MCF 10A (cell line): ENCODE measurements around the gene LGALS3. TPM values are rescaled to one million over a fixed set of nuclear protein-coding genes. Genes with fewer than 3 reads are reported as not detected.

ENCODE experiments used
- BruUV-seq: library from RNA; stranded (reverse); fragments of 400-500 nt; replicated peaks from 2 replicates; lab custom pipeline; 2021; lab: Mats Ljungman, UMichigan
- CTCF ChIA-PET: fragments of 300-600 bp; sonication (Branson Sonifier 250); formaldehyde crosslinking; extraction: SDS; loops from one replicate; lab custom pipeline; 2021; ENCODE audit warnings: antibody characterized with exemption, inconsistent platforms; lab: Yijun Ruan, JAX
- POLR2A ChIA-PET: fragments of 300-600, 350-650 bp; sonication (Branson Sonifier 250); formaldehyde crosslinking; extraction: SDS; loops from one replicate; lab custom pipeline; 2020; ENCODE audit warnings: antibody characterized with exemption, inconsistent platforms; lab: Yijun Ruan, JAX
- DNase-seq: peaks from one replicate; pipeline ENCODE4 v3.0.0-alpha.2; 2018; ENCODE audit not compliant: unreplicated experiment
- H3K27ac Mint-ChIP-seq: one replicate; pipeline ENCODE4 v1.8.0; 2022; ENCODE audit warnings: mild to moderate bottlenecking, low read depth, mixed read lengths; ENCODE audit not compliant: unreplicated experiment
- H3K27me3 Mint-ChIP-seq: one replicate; pipeline ENCODE4 v1.8.0; 2022; ENCODE audit warnings: mixed read lengths; ENCODE audit not compliant: insufficient read depth, unreplicated experiment
- H3K36me3 Mint-ChIP-seq: one replicate; pipeline ENCODE4 v1.8.0; 2022; ENCODE audit warnings: mild to moderate bottlenecking, moderate library complexity, mixed read lengths; ENCODE audit not compliant: insufficient read depth, unreplicated experiment
- H3K4me1 Mint-ChIP-seq: one replicate; pipeline ENCODE4 v1.8.0; 2022; ENCODE audit warnings: mixed read lengths; ENCODE audit not compliant: insufficient read depth, unreplicated experiment
- H3K4me3 Mint-ChIP-seq: one replicate; pipeline ENCODE4 v1.8.0; 2022; ENCODE audit warnings: mild to moderate bottlenecking, moderate library complexity, mixed read lengths; ENCODE audit not compliant: unreplicated experiment
- H3K9me3 Mint-ChIP-seq: one replicate; pipeline ENCODE4 v1.8.0; 2022; ENCODE audit warnings: mixed read lengths; ENCODE audit not compliant: unreplicated experiment
- CTCF ChIP-seq: fragments of 200-600 bp; IDR thresholded peaks from one replicate; pipeline ENCODE4 v1.8.0; 2022; ENCODE audit warnings: antibody characterized with exemption, mild to moderate bottlenecking; ENCODE audit not compliant: unreplicated experiment
- intact Hi-C: fragments of 100-400 bp; cut with micrococcal nuclease; formaldehyde crosslinking; loops from 2 replicates; pipeline ENCODE4 v1.14.1; 2022
- total RNA-seq: library from RNA; stranded (reverse); gene quantifications from 2 replicates; pipeline ENCODE4 v1.2.3, GENCODE V29; 2022

Gene LGALS3
- total RNA-seq, 1 experiment from 2014 or later: 154 TPM

- no TSS peak for BruUV-seq
- Mint-ChIP-seq H3K27me3 (no peaks in the 10 kb centered on the region), H3K27ac (no peak overlapping the region), H3K4me3 (no peak overlapping the region), H3K4me1 (peaks cover 30% of the 10 kb centered on the region), H3K36me3 (peaks cover 5% of the 10 kb centered on the region), H3K9me3 (no peaks in the 10 kb centered on the region)
- intact Hi-C loops: no loop called here
- no peak for TF ChIP-seq CTCF
- POLR2A ChIA-PET: interaction anchor here (0.6 to 12.8 kb wide), 3 partner anchors 13 to 474 kb away, joined by 3 to 385 read pairs (median 3); no protein-coding TSS in a partner anchor
- DNase-seq: no peak
- CTCF ChIA-PET: interaction anchor here (0.6 to 0.7 kb wide), 2 partner anchors 24 to 1637 kb away, joined by 3 read pairs; no protein-coding TSS in a partner anchor
These were observed 5.0 kb upstream of the LGALS3 start for GRCh38 chr14:55123852-55124639.

GRCh38 chr14:55124774-55125386 is 4.2 kb upstream of the LGALS3 start:
- no TSS peak for BruUV-seq
- no peak overlapping the region for H3K27ac Mint-ChIP-seq
- no peaks in the 10 kb centered on the region for H3K27me3 Mint-ChIP-seq
- ChIA-PET CTCF (interaction anchor here (0.6 kb wide), 1 partner anchor 23 kb away, joined by 3 read pairs; no protein-coding TSS in a partner anchor), POLR2A (interaction anchor here (0.9 to 12.8 kb wide), 3 partner anchors 12 to 30 kb away, joined by 3 to 385 read pairs (median 5); no protein-coding TSS in a partner anchor)
- H3K4me3 Mint-ChIP-seq: no peak overlapping the region
- H3K36me3 Mint-ChIP-seq: peaks cover 10% of the 10 kb centered on the region
- DNase-seq: no peak
- TF ChIP-seq CTCF: no peak
- intact Hi-C loops: no loop called here
- no peaks in the 10 kb centered on the region for H3K9me3 Mint-ChIP-seq
- peaks cover 30% of the 10 kb centered on the region for H3K4me1 Mint-ChIP-seq

DNA sequence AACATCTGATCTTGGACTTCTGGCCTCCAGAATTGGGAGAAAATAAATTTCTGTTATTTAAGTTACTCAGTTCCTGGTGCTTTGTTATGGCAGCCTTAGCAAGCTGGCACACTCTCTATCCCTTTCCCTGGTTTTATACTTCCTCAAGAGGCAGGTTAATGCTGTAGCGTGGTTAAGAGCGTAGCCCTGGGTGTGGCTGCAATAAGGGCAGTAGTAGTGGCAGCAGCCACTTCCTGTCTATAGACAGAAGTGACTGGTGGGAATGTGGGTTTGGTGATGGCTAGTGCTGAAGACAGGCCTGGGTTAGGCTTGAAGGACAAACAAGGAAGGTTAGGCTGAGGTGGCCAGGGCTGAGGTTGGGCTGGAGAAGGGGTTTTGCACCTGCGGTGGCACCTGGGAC is 3.6 kb upstream of the LGALS3 start:
- ChIA-PET POLR2A (interaction anchor here (0.9 to 12.8 kb wide), 2 partner anchors 20 to 30 kb away, joined by 5 to 385 read pairs; no protein-coding TSS in a partner anchor), CTCF (no interaction called here)
- Mint-ChIP-seq H3K9me3 (no peaks in the 10 kb centered on the region), H3K27ac (no peak overlapping the region), H3K36me3 (peaks cover 10% of the 10 kb centered on the region), H3K4me3 (no peak overlapping the region), H3K4me1 (peaks cover 25% of the 10 kb centered on the region), H3K27me3 (no peaks in the 10 kb centered on the region)
- intact Hi-C loops: no loop called here
- no peak for TF ChIP-seq CTCF
- BruUV-seq: no TSS peak
- DNase-seq: no peak

- Mint-ChIP-seq H3K27ac (no peak overlapping the region), H3K9me3 (no peaks in the 10 kb centered on the region), H3K27me3 (no peaks in the 10 kb centered on the region), H3K4me3 (no peak overlapping the region), H3K4me1 (peaks cover 21% of the 10 kb centered on the region), H3K36me3 (peaks cover 10% of the 10 kb centered on the region)
- POLR2A ChIA-PET: interaction anchor here (1.5 to 12.8 kb wide), 3 partner anchors 10 to 30 kb away, joined by 6 to 385 read pairs (median 79); no protein-coding TSS in a partner anchor
- intact Hi-C loops: no loop called here
- CTCF ChIA-PET: no interaction called here
- no TSS peak for BruUV-seq
- no peak for TF ChIP-seq CTCF
- DNase-seq: no peak
These were observed 3.0 kb upstream of the LGALS3 start for GRCh38 chr14:55126034-55126433.
